Measurements from ENCODE around the gene NUMB. TPM values are rescaled to one million over a fixed set of nuclear protein-coding genes. Genes with fewer than 3 reads are reported as not detected.

Gene NUMB
- polyA plus RNA-seq, 6 donors from 2014 or later: 52.0 to 87.2 (median 65.7) TPM

Other genes with a start within 250 kb of the NUMB start
- under 1 TPM in 5 of 6 donors, not detected in 1; 0.38 to 0.76 (median 0.59) TPM for gene PAPLN, start 221.0 kb downstream of the NUMB start, polyA plus RNA-seq (ENCODE audit: low read depth in 6 of 6)
- 10 to 100 TPM; 13.2 to 23.8 (median 20.1) TPM for gene RIOX1, start 32.4 kb upstream of the NUMB start, polyA plus RNA-seq (ENCODE audit: low read depth in 6 of 6)
- 1 to 10 TPM; 1.4 to 4.0 (median 2.1) TPM for gene ACOT1, start 78.6 kb upstream of the NUMB start, polyA plus RNA-seq (ENCODE audit: low read depth in 6 of 6)
- under 1 TPM in 4 of 6 donors, not detected in 2; 0.19 to 0.60 (median 0.27) TPM for gene HEATR4, start 100.4 kb upstream of the NUMB start, polyA plus RNA-seq (ENCODE audit: low read depth in 6 of 6)
- gene ACOT2, start 110.7 kb upstream of the NUMB start, polyA plus RNA-seq (ENCODE audit: low read depth in 6 of 6): 10 to 100 TPM; 12.9 to 30.9 (median 23.6) TPM
- under 1 TPM in 4 of 6 donors, not detected in 2; 0.10 to 0.61 (median 0.35) TPM for gene ACOT4, start 133.3 kb upstream of the NUMB start, polyA plus RNA-seq (ENCODE audit: low read depth in 6 of 6)
- gene ACOT6, start 154.0 kb upstream of the NUMB start, polyA plus RNA-seq (ENCODE audit: low read depth in 6 of 6): not detected
- 1 to 10 TPM; 2.3 to 7.1 (median 2.9) TPM for gene DNAL1, start 186.4 kb upstream of the NUMB start, polyA plus RNA-seq (ENCODE audit: low read depth in 6 of 6)